ENCODE data around the gene KRT3. TPM values are rescaled to one million over a fixed set of nuclear protein-coding genes. Genes with fewer than 3 reads are reported as not detected.

The KRT3 gene
- total and polyA plus RNA-seq, 2 donors (not counting 1 experiment from before 2014, with no cell fraction given) = not detected

- no peaks in the 10 kb centered on the region for H3K79me2 ChIP-seq (ENCODE audit: control insufficient read depth, insufficient read depth, low read length)
- DNase-seq = no peak
- ATAC-seq (ENCODE audit: low read depth) = no peak
- POLR2A ChIA-PET = no interaction called here
- WGBS (ENCODE audit: insufficient coverage) = 76% methylated on average over 3 of the region's 7 CpGs
- TF ChIP-seq EZH2 (IDR thresholded peaks at IDR 0.05; ENCODE audit: borderline replicate concordance, insufficient read depth, low read depth, low read length, poor library complexity, severe bottlenecking) = no peak
- peaks cover 32% of the 10 kb centered on the region for H3K27me3 Mint-ChIP-seq
- no peak overlapping the region for H3K27ac ChIP-seq (ENCODE audit: low read length in 2 of 2)
- H3K9me3 Mint-ChIP-seq (ENCODE audit: insufficient read depth) = no peaks in the 10 kb centered on the region
- no peaks in the 10 kb centered on the region for H4K20me1 ChIP-seq (ENCODE audit: control insufficient read depth, insufficient read depth, low read length, poor library complexity, severe bottlenecking)
- H3K4me1 ChIP-seq (ENCODE audit: control insufficient read depth in 2 of 2, insufficient read depth in 2 of 2, low read length in 2 of 2) = no peaks in the 10 kb centered on the region
- H3K9ac ChIP-seq (ENCODE audit: low read length) = no peak overlapping the region
- H2AFZ ChIP-seq (ENCODE audit: insufficient read depth, low read depth, low read length, poor library complexity, severe bottlenecking) = no peak overlapping the region
- intact Hi-C loops (cut with micrococcal nuclease) = no loop called here
- H3K36me3 ChIP-seq (replicated peaks in 1 of 2; ENCODE audit: control extremely low read depth in 1 of 2, control insufficient read depth in 1 of 2, extremely low read depth in 1 of 2, insufficient read depth in 2 of 2, low read length in 1 of 2) = no peaks in the 10 kb centered on the region
- H3K4me2 ChIP-seq (replicated peaks; ENCODE audit: low read depth, low read length, poor library complexity, severe bottlenecking) = no peak overlapping the region
- H3K4me3 Mint-ChIP-seq = no peak overlapping the region
- CTCF ChIA-PET = no interaction called here
- H3K9me3 ChIP-seq (ENCODE audit: control extremely low read depth in 1 of 3, control insufficient read depth in 2 of 3, insufficient read depth in 1 of 3, low read length in 2 of 3) = no peaks in the 10 kb centered on the region
- H3K27me3 ChIP-seq (replicated peaks in 1 of 4; ENCODE audit: control extremely low read depth in 1 of 4, control insufficient read depth in 3 of 4, insufficient read depth in 4 of 4, low read length in 3 of 4) = peaks cover 0 to 2% (median 0%) of the 10 kb centered on the region in 4 experiments
- H3K4me3 ChIP-seq (ENCODE audit: control extremely low read depth in 1 of 5, extremely low read depth in 1 of 5, insufficient read depth in 1 of 5, low read depth in 2 of 5, low read length in 4 of 5) = no peak overlapping the region
- no peak overlapping the region for H3K27ac Mint-ChIP-seq
- H3K4me1 Mint-ChIP-seq = no peaks in the 10 kb centered on the region
Observed at GRCh38 chr12:52818887-52819420, 23.0 kb upstream of the KRT3 start.

- no peaks in the 10 kb centered on the region for H3K4me1 ChIP-seq (ENCODE audit: control insufficient read depth in 2 of 2, insufficient read depth in 2 of 2, low read length in 2 of 2)
- H3K4me3 ChIP-seq (ENCODE audit: control extremely low read depth in 1 of 5, extremely low read depth in 1 of 5, insufficient read depth in 1 of 5, low read depth in 2 of 5, low read length in 4 of 5) = no peak overlapping the region
- H3K79me2 ChIP-seq (ENCODE audit: control insufficient read depth, insufficient read depth, low read length) = no peaks in the 10 kb centered on the region
- H3K36me3 ChIP-seq (replicated peaks in 1 of 2; ENCODE audit: control extremely low read depth in 1 of 2, control insufficient read depth in 1 of 2, extremely low read depth in 1 of 2, insufficient read depth in 2 of 2, low read length in 1 of 2) = no peaks in the 10 kb centered on the region
- Mint-ChIP-seq H3K4me1 (no peaks in the 10 kb centered on the region), H3K4me3 (no peak overlapping the region), H3K27me3 (peaks cover 30% of the 10 kb centered on the region), H3K27ac (no peak overlapping the region), H3K9me3 (ENCODE audit: insufficient read depth) (no peaks in the 10 kb centered on the region)
- DNase-seq = no peak
- no peak overlapping the region for H3K4me2 ChIP-seq (replicated peaks; ENCODE audit: low read depth, low read length, poor library complexity, severe bottlenecking)
- peaks cover 0 to 2% (median 0%) of the 10 kb centered on the region in 4 experiments for H3K27me3 ChIP-seq (replicated peaks in 1 of 4; ENCODE audit: control extremely low read depth in 1 of 4, control insufficient read depth in 3 of 4, insufficient read depth in 4 of 4, low read length in 3 of 4)
- CTCF ChIA-PET = no interaction called here
- H3K9me3 ChIP-seq (ENCODE audit: control extremely low read depth in 1 of 3, control insufficient read depth in 2 of 3, insufficient read depth in 1 of 3, low read length in 2 of 3) = no peaks in the 10 kb centered on the region
- intact Hi-C loops (cut with micrococcal nuclease) = no loop called here
- H3K9ac ChIP-seq (ENCODE audit: low read length) = no peak overlapping the region
- WGBS (ENCODE audit: insufficient coverage) = 62% methylated on average over 6 of the region's 7 CpGs
- ATAC-seq (ENCODE audit: low read depth) = no peak
- no peak overlapping the region for H3K27ac ChIP-seq (ENCODE audit: low read length in 2 of 2)
- TF ChIP-seq CTCF (IDR thresholded peaks at IDR 0.05) = no peak
- TF ChIP-seq EZH2 (IDR thresholded peaks at IDR 0.05; ENCODE audit: borderline replicate concordance, insufficient read depth, low read depth, low read length, poor library complexity, severe bottlenecking) = no peak
- POLR2A ChIA-PET = no interaction called here
- H2AFZ ChIP-seq (ENCODE audit: insufficient read depth, low read depth, low read length, poor library complexity, severe bottlenecking) = no peak overlapping the region
- no peaks in the 10 kb centered on the region for H4K20me1 ChIP-seq (ENCODE audit: control insufficient read depth, insufficient read depth, low read length, poor library complexity, severe bottlenecking)
Observed at GRCh38 chr12:52818388-52818787, 22.5 kb upstream of the KRT3 start.
